GM23338 (cell line): Measurements from ENCODE around the gene RMND1. TPM values are rescaled to one million over a fixed set of nuclear protein-coding genes. Genes with fewer than 3 reads are reported as not detected.

ENCODE experiments used
- ATAC-seq: fragments of 200-7000 bp; cut with Tn5 transposase; 3 replicates; pipeline ENCODE4 v1.9.1; 2020
- DNase-seq: peaks from one replicate; pipeline ENCODE4 v3.0.0-alpha.2; 2015; ENCODE audit warnings: low spot score
- H2AFZ ChIP-seq: fragments of 200-600 bp; sonication (generic); 2 replicates; pipeline ENCODE4 v1.8.0; 2016; ENCODE audit warnings: antibody characterized with exemption, mild to moderate bottlenecking, moderate library complexity
- H3F3A ChIP-seq: fragments of 200-600 bp; sonication (generic); replicated peaks from 2 replicates; pipeline ENCODE4 v1.8.0; 2017; ENCODE audit warnings: antibody characterized with exemption, mixed run types, low read depth
- H3K27ac ChIP-seq: fragments of 200-600 bp; sonication (generic); 2 replicates; pipeline ENCODE4 v1.6.1; 2016; ENCODE audit warnings: low read depth
- H3K27me3 ChIP-seq: fragments of 200-600 bp; sonication (generic); 2 replicates; pipeline ENCODE4 v1.8.0; 2016; ENCODE audit warnings: mild to moderate bottlenecking, mixed run types, moderate library complexity; ENCODE audit not compliant: insufficient read depth
- H3K36me3 ChIP-seq: fragments of 200-600 bp; sonication (generic); 2 replicates; pipeline ENCODE4 v1.8.0; 2016; ENCODE audit warnings: mild to moderate bottlenecking; ENCODE audit not compliant: insufficient read depth
- H3K4me1 ChIP-seq: fragments of 200-600 bp; sonication (generic); 2 replicates; pipeline ENCODE4 v1.8.0; 2016; ENCODE audit warnings: mild to moderate bottlenecking, moderate library complexity; ENCODE audit not compliant: insufficient read depth
- H3K4me2 ChIP-seq: fragments of 200-600 bp; sonication (generic); 2 replicates; pipeline ENCODE4 v1.7.1; 2017; ENCODE audit warnings: mixed run types
- H3K4me3 ChIP-seq: fragments of 200-600 bp; sonication (generic); 2 replicates; pipeline ENCODE4 v1.6.1; 2016; ENCODE audit warnings: mixed run types
- H3K79me2 ChIP-seq: fragments of 200-600 bp; sonication (generic); replicated peaks from 2 replicates; pipeline ENCODE4 v1.8.0; 2017; ENCODE audit warnings: mild to moderate bottlenecking; ENCODE audit not compliant: insufficient read depth
- H3K9me2 ChIP-seq: fragments of 200-600 bp; sonication (generic); 2 replicates; pipeline ENCODE4 v1.8.0; 2017; ENCODE audit not compliant: insufficient read depth
- H4K20me1 ChIP-seq: fragments of 200-600 bp; sonication (generic); replicated peaks from 2 replicates; pipeline ENCODE4 v1.8.0; 2017; ENCODE audit warnings: mild to moderate bottlenecking; ENCODE audit not compliant: insufficient read depth
- H3K27ac Mint-ChIP-seq: 2 replicates; pipeline ENCODE4 v1.8.0; 2020; ENCODE audit warnings: inconsistent platforms, mild to moderate bottlenecking, moderate library complexity, mixed read lengths
- H3K27me3 Mint-ChIP-seq: 3 replicates; pipeline ENCODE4 v1.8.0; 2022; ENCODE audit warnings: low read depth, mild to moderate bottlenecking, moderate library complexity, mixed read lengths, inconsistent platforms; ENCODE audit not compliant: insufficient read depth, poor library complexity
- H3K36me3 Mint-ChIP-seq: 3 replicates; pipeline ENCODE4 v1.8.0; 2021; ENCODE audit warnings: low read depth, mild to moderate bottlenecking, inconsistent platforms, moderate library complexity, mixed read lengths
- H3K4me1 Mint-ChIP-seq: 3 replicates; pipeline ENCODE4 v1.8.0; 2020; ENCODE audit warnings: mild to moderate bottlenecking, inconsistent platforms, mixed read lengths
- H3K4me3 Mint-ChIP-seq: 3 replicates; pipeline ENCODE4 v1.8.0; 2021; ENCODE audit warnings: moderate library complexity, mild to moderate bottlenecking, inconsistent platforms, mixed read lengths
- H3K9me3 Mint-ChIP-seq: 3 replicates; pipeline ENCODE4 v1.8.0; 2020; ENCODE audit warnings: moderate library complexity, mild to moderate bottlenecking, inconsistent platforms, mixed read lengths
- CREB1 ChIP-seq: fragments of 250-450 bp; sonication (Bioruptor Pico); IDR thresholded peaks from 2 replicates; pipeline ENCODE4 v1.5.0; 2020; ENCODE audit warnings: low read depth, mild to moderate bottlenecking, moderate library complexity
- CTCF ChIP-seq, 2 experiments: fragments of 200-600 bp in 1 of 2; sonication (generic) in 1 of 2; conservative IDR thresholded peaks; 2 replicates each; pipeline versions ENCODE4 v1.5.1 to v1.6.1; 2016 to 2017; ENCODE audit warnings: antibody characterized with exemption in 2 of 2, low read depth in 2 of 2, mild to moderate bottlenecking in 2 of 2, moderate library complexity in 1 of 2
- ETS1 ChIP-seq: IDR thresholded peaks from 2 replicates; pipeline ENCODE4 v1.6.1; 2016; ENCODE audit warnings: antibody characterized with exemption
- EZH2 ChIP-seq: fragments of 200-600 bp; sonication (generic); IDR thresholded peaks from one replicate; pipeline ENCODE4 v1.8.0; 2017; ENCODE audit warnings: antibody characterized with exemption, mild to moderate bottlenecking, low read depth; ENCODE audit not compliant: unreplicated experiment
- EZH2phosphoT487 ChIP-seq: fragments of 200-600 bp; sonication (generic); IDR thresholded peaks from one replicate; pipeline ENCODE4 v1.8.1; 2018; ENCODE audit warnings: antibody characterized with exemption; ENCODE audit not compliant: unreplicated experiment
- JUNB ChIP-seq: IDR thresholded peaks from one replicate; pipeline ENCODE4 v1.6.1; 2016; ENCODE audit warnings: antibody characterized with exemption; ENCODE audit not compliant: unreplicated experiment
- NANOG ChIP-seq: IDR thresholded peaks from 2 replicates; pipeline ENCODE4 v1.6.1; 2016; ENCODE audit warnings: antibody characterized with exemption, borderline replicate concordance
- POLR2AphosphoS5 ChIP-seq: IDR thresholded peaks from 2 replicates; pipeline ENCODE4 v1.6.1; 2016; ENCODE audit warnings: antibody characterized with exemption, low read depth
- REST ChIP-seq: IDR thresholded peaks from one replicate; pipeline ENCODE4 v1.6.1; 2018; ENCODE audit warnings: antibody characterized with exemption; ENCODE audit not compliant: unreplicated experiment
- STAT1 ChIP-seq: IDR thresholded peaks from one replicate; pipeline ENCODE4 v1.6.1; 2016; ENCODE audit warnings: antibody characterized with exemption; ENCODE audit not compliant: unreplicated experiment
- ZNF114 ChIP-seq: fragments of 250-450 bp; sonication (Bioruptor Pico); IDR thresholded peaks from 2 replicates; pipeline ENCODE4 v1.5.0; 2020; ENCODE audit warnings: mild to moderate bottlenecking, moderate library complexity
- polyA plus RNA-seq: library from polyadenylated mRNA; unstranded; fragments of >200 nt; fragmentation: Nextera tagmentation; extraction: Ambion mirVana; gene quantifications from 2 replicates; pipeline ENCODE4 v1.2.1, GENCODE V29; 2016
- total RNA-seq: library from RNA; depleted of rRNA; stranded (reverse); fragments of >200 nt; shearing (Covaris generic); gene quantifications from 2 replicates; pipeline ENCODE4 v1.2.3, GENCODE V29; 2014

Gene RMND1
- total and polyA plus RNA-seq, 2 experiments from 2014 or later: 27.5 to 34.4 TPM

- TF ChIP-seq CTCF (conservative IDR thresholded peaks at IDR 0.05; ENCODE audit: low read depth in 2 of 2) (no peak), EZH2phosphoT487 (no peak)
These were observed 59.5 kb downstream of the RMND1 start (continued) for GRCh38 chr6:151392427-151392826.

- Mint-ChIP-seq H3K4me1 (peaks cover 27% of the 10 kb centered on the region), H3K9me3 (no peaks in the 10 kb centered on the region; the same call in 2 of the 3 replicates), H3K27ac (peak within 1 kb of the TSS; percentile 98), H3K4me3 (peak within 1 kb of the TSS; percentile 97), H3K27me3 (peaks cover 11% of the 10 kb centered on the region), H3K36me3 (peaks cover 43% of the 10 kb centered on the region)
- DNase-seq: peak; percentile 87
- Histone ChIP-seq H3F3A (peaks cover 11% of the 10 kb centered on the region), H4K20me1 (peaks cover 27% of the 10 kb centered on the region), H3K9me2 (peaks cover 3% of the 10 kb centered on the region; the same call in 1 of the 2 replicates), H3K27me3 (no peaks in the 10 kb centered on the region), H3K27ac (peak within 1 kb of the TSS; percentile 99), H3K4me1 (peaks cover 23% of the 10 kb centered on the region), H2AFZ (no peak within 1 kb of the TSS), H3K79me2 (peaks cover 76% of the 10 kb centered on the region), H3K4me3 (peak within 1 kb of the TSS; percentile 91), H3K36me3 (no peaks in the 10 kb centered on the region), H3K4me2 (peak within 1 kb of the TSS; percentile 91)
- peak; percentile 75 for TF ChIP-seq POLR2AphosphoS5
- no peak for TF ChIP-seq STAT1
- ATAC-seq: peak; percentile 25
These were observed 60.2 kb downstream of the RMND1 start, which contains the start of gene ZBTB2 for GRCh38 chr6:151391471-151392413. Gene ZBTB2, minus strand, starts transcription at chr6:151391559. Its CDS starts 17,922 bp downstream, at chr6:151373637.

- peaks cover 11% of the 10 kb centered on the region for H3K27me3 Mint-ChIP-seq
- H3F3A ChIP-seq: peaks cover 11% of the 10 kb centered on the region
- peak overlapping the region; percentile 91 for H3K4me2 ChIP-seq
- peaks cover 76% of the 10 kb centered on the region for H3K79me2 ChIP-seq
- no peaks in the 10 kb centered on the region; the same call in 2 of the 3 replicates for H3K9me3 Mint-ChIP-seq
- peak; percentile 7 for ATAC-seq
- peaks cover 40% of the 10 kb centered on the region for H3K36me3 Mint-ChIP-seq
- TF ChIP-seq ZNF114 (CRISPR knock-in tag) (no peak), REST (no peak), EZH2 (no peak), STAT1 (no peak), JUNB (no peak), NANOG (no peak), CREB1 (CRISPR knock-in tag) (no peak), ETS1 (no peak; the same call in 1 of the 2 replicates), CTCF (conservative IDR thresholded peaks at IDR 0.05; ENCODE audit: low read depth in 2 of 2) (no peak)
- H3K27ac ChIP-seq: peak overlapping the region; percentile 99
- no peak overlapping the region for H2AFZ ChIP-seq
- peaks cover 23% of the 10 kb centered on the region for H3K4me1 ChIP-seq
- peaks cover 26% of the 10 kb centered on the region for H4K20me1 ChIP-seq
- peak overlapping the region; percentile 91 for H3K4me3 ChIP-seq
- H3K4me1 Mint-ChIP-seq: peaks cover 25% of the 10 kb centered on the region
- no peaks in the 10 kb centered on the region for H3K27me3 ChIP-seq
- DNase-seq: peak; percentile 77
- H3K36me3 ChIP-seq: no peaks in the 10 kb centered on the region
- no peak overlapping the region for H3K27ac Mint-ChIP-seq
- peaks cover 3% of the 10 kb centered on the region; the same call in 1 of the 2 replicates for H3K9me2 ChIP-seq
- peak overlapping the region; percentile 97; the same call in 2 of the 3 replicates for H3K4me3 Mint-ChIP-seq
These were observed 61.0 kb downstream of the RMND1 start for GRCh38 chr6:151390851-151391470.
